Measurements from ENCODE around the gene KCNIP4.

The KCNIP4 gene

GRCh38 chr4:21457086-21457840 lies 491.3 kb downstream of the KCNIP4 start:
- H3K4me3 ChIP-seq (ENCODE audit: insufficient read length, low read depth) = no peak overlapping the region
- TF ChIP-seq YY1 (IDR thresholded peaks at IDR 0.05; ENCODE audit: insufficient read depth, insufficient read length) (no peak), ZNF274 (IDR thresholded peaks at IDR 0.05; ENCODE audit: low read depth, low read length) (no peak), SUZ12 (IDR thresholded peaks at IDR 0.05; ENCODE audit: extremely low read depth, insufficient read depth, insufficient read length) (no peak)
- H3K27me3 ChIP-seq (ENCODE audit: insufficient read depth, insufficient read length) = no peaks in the 10 kb centered on the region
- no peaks in the 10 kb centered on the region for H3K9me3 ChIP-seq (ENCODE audit: insufficient read depth, low read length)
- H3K36me3 ChIP-seq (ENCODE audit: insufficient read depth, insufficient read length, low read length) = no peaks in the 10 kb centered on the region
- no peaks in the 10 kb centered on the region for H3K4me1 ChIP-seq (ENCODE audit: insufficient read depth, insufficient read length)
- no peak overlapping the region for H3K9ac ChIP-seq (ENCODE audit: insufficient read length, low read depth)
- no peak for DNase-seq (ENCODE audit: low read depth, low spot score)

GRCh38 chr4:21454831-21455230 lies 493.7 kb downstream of the KCNIP4 start:
- no peak for TF ChIP-seq ZNF274 (IDR thresholded peaks at IDR 0.05; ENCODE audit: low read depth, low read length)
- no peak for DNase-seq (ENCODE audit: low read depth, low spot score)
- no peaks in the 10 kb centered on the region for H3K4me1 ChIP-seq (ENCODE audit: insufficient read depth, insufficient read length)
- H3K36me3 ChIP-seq (ENCODE audit: insufficient read depth, insufficient read length, low read length) = no peaks in the 10 kb centered on the region
- no peak overlapping the region for H3K9ac ChIP-seq (ENCODE audit: insufficient read length, low read depth)
- H3K27me3 ChIP-seq (ENCODE audit: insufficient read depth, insufficient read length) = no peaks in the 10 kb centered on the region
- no peaks in the 10 kb centered on the region for H3K9me3 ChIP-seq (ENCODE audit: insufficient read depth, low read length)
- no peak overlapping the region for H3K4me3 ChIP-seq (ENCODE audit: insufficient read length, low read depth)

- no peak for DNase-seq (ENCODE audit: low read depth, low spot score)
- H3K4me3 ChIP-seq (ENCODE audit: insufficient read length, low read depth) = no peak overlapping the region
- H3K4me1 ChIP-seq (ENCODE audit: insufficient read depth, insufficient read length) = no peaks in the 10 kb centered on the region
- no peaks in the 10 kb centered on the region for H3K27me3 ChIP-seq (ENCODE audit: insufficient read depth, insufficient read length)
- H3K9me3 ChIP-seq (ENCODE audit: insufficient read depth, low read length) = no peaks in the 10 kb centered on the region
- H3K36me3 ChIP-seq (ENCODE audit: insufficient read depth, insufficient read length, low read length) = no peaks in the 10 kb centered on the region
- TF ChIP-seq SUZ12 (IDR thresholded peaks at IDR 0.05; ENCODE audit: extremely low read depth, insufficient read depth, insufficient read length) = no peak
- TF ChIP-seq ZNF274 (IDR thresholded peaks at IDR 0.05; ENCODE audit: low read depth, low read length) = no peak
- TF ChIP-seq YY1 (IDR thresholded peaks at IDR 0.05; ENCODE audit: insufficient read depth, insufficient read length) = no peak
- H3K9ac ChIP-seq (ENCODE audit: insufficient read length, low read depth) = no peak overlapping the region
These were observed 494.4 kb downstream of the KCNIP4 start for GRCh38 chr4:21454201-21454600.

- DNase-seq (ENCODE audit: low read depth, low spot score) = no peak
- Histone ChIP-seq H3K9ac (ENCODE audit: insufficient read length, low read depth) (no peak overlapping the region), H3K4me1 (ENCODE audit: insufficient read depth, insufficient read length) (no peaks in the 10 kb centered on the region), H3K27me3 (ENCODE audit: insufficient read depth, insufficient read length) (no peaks in the 10 kb centered on the region), H3K36me3 (ENCODE audit: insufficient read depth, insufficient read length, low read length) (no peaks in the 10 kb centered on the region), H3K9me3 (ENCODE audit: insufficient read depth, low read length) (no peaks in the 10 kb centered on the region), H3K4me3 (ENCODE audit: insufficient read length, low read depth) (no peak overlapping the region)
- no peak for TF ChIP-seq SUZ12 (IDR thresholded peaks at IDR 0.05; ENCODE audit: extremely low read depth, insufficient read depth, insufficient read length)
- no peak for TF ChIP-seq ZNF274 (IDR thresholded peaks at IDR 0.05; ENCODE audit: low read depth, low read length)
- no peak for TF ChIP-seq YY1 (IDR thresholded peaks at IDR 0.05; ENCODE audit: insufficient read depth, insufficient read length)
These were observed 495.6 kb downstream of the KCNIP4 start for GRCh38 chr4:21452931-21453330.

- no peak for TF ChIP-seq SUZ12 (IDR thresholded peaks at IDR 0.05; ENCODE audit: extremely low read depth, insufficient read depth, insufficient read length)
- H3K36me3 ChIP-seq (ENCODE audit: insufficient read depth, insufficient read length, low read length) = no peaks in the 10 kb centered on the region
- H3K9ac ChIP-seq (ENCODE audit: insufficient read length, low read depth) = no peak overlapping the region
- no peak for DNase-seq (ENCODE audit: low read depth, low spot score)
- no peaks in the 10 kb centered on the region for H3K27me3 ChIP-seq (ENCODE audit: insufficient read depth, insufficient read length)
- no peaks in the 10 kb centered on the region for H3K9me3 ChIP-seq (ENCODE audit: insufficient read depth, low read length)
- no peaks in the 10 kb centered on the region for H3K4me1 ChIP-seq (ENCODE audit: insufficient read depth, insufficient read length)
- no peak overlapping the region for H3K4me3 ChIP-seq (ENCODE audit: insufficient read length, low read depth)
These were observed 497.5 kb downstream of the KCNIP4 start for GRCh38 chr4:21451032-21451431.

- H3K9ac ChIP-seq (ENCODE audit: insufficient read length, low read depth) = no peak overlapping the region
- no peaks in the 10 kb centered on the region for H3K9me3 ChIP-seq (ENCODE audit: insufficient read depth, low read length)
- DNase-seq (ENCODE audit: low read depth, low spot score) = no peak
- H3K27me3 ChIP-seq (ENCODE audit: insufficient read depth, insufficient read length) = no peaks in the 10 kb centered on the region
- no peaks in the 10 kb centered on the region for H3K4me1 ChIP-seq (ENCODE audit: insufficient read depth, insufficient read length)
- H3K36me3 ChIP-seq (ENCODE audit: insufficient read depth, insufficient read length, low read length) = no peaks in the 10 kb centered on the region
- no peak overlapping the region for H3K4me3 ChIP-seq (ENCODE audit: insufficient read length, low read depth)
- no peak for TF ChIP-seq YY1 (IDR thresholded peaks at IDR 0.05; ENCODE audit: insufficient read depth, insufficient read length)
- TF ChIP-seq ZNF274 (IDR thresholded peaks at IDR 0.05; ENCODE audit: low read depth, low read length) = no peak
- TF ChIP-seq SUZ12 (IDR thresholded peaks at IDR 0.05; ENCODE audit: extremely low read depth, insufficient read depth, insufficient read length) = no peak
These were observed 498.2 kb downstream of the KCNIP4 start for GRCh38 chr4:21450331-21450730.

- Histone ChIP-seq H3K27me3 (ENCODE audit: insufficient read depth, insufficient read length) (no peaks in the 10 kb centered on the region), H3K36me3 (ENCODE audit: insufficient read depth, insufficient read length, low read length) (no peaks in the 10 kb centered on the region), H3K9me3 (ENCODE audit: insufficient read depth, low read length) (no peaks in the 10 kb centered on the region), H3K9ac (ENCODE audit: insufficient read length, low read depth) (no peak overlapping the region), H3K4me1 (ENCODE audit: insufficient read depth, insufficient read length) (no peaks in the 10 kb centered on the region), H3K4me3 (ENCODE audit: insufficient read length, low read depth) (no peak overlapping the region)
- no peak for DNase-seq (ENCODE audit: low read depth, low spot score)
- TF ChIP-seq SUZ12 (IDR thresholded peaks at IDR 0.05; ENCODE audit: extremely low read depth, insufficient read depth, insufficient read length) = no peak
- TF ChIP-seq YY1 (IDR thresholded peaks at IDR 0.05; ENCODE audit: insufficient read depth, insufficient read length) = no peak
- no peak for TF ChIP-seq ZNF274 (IDR thresholded peaks at IDR 0.05; ENCODE audit: low read depth, low read length)
These were observed 501.1 kb downstream of the KCNIP4 start for GRCh38 chr4:21447301-21448054.
